GM12874 (cell line): ENCODE data around the gene MGAT3.

ENCODE experiments used
- CTCF ChIP-seq: IDR thresholded peaks from 2 replicates; pipeline ENCODE4 v1.5.1; 2011; ENCODE audit warnings: low read depth, mild to moderate bottlenecking, control low read depth, low read length, moderate library complexity; ENCODE audit not compliant: insufficient read depth

The MGAT3 gene

GRCh38 chr22:39456522-39457197 is at the start of gene MGAT3:
Gene MGAT3 (plus strand): TSS chr22:39457012. CDS start chr22:39487348, 30,336 bp downstream.
- no peak for TF ChIP-seq CTCF

- TF ChIP-seq CTCF = no peak
Measured at GRCh38 chr22:39408173-39408572, 48.6 kb upstream of the MGAT3 start.

GRCh38 chr22:39408807-39409206 is 48.0 kb upstream of the MGAT3 start:
- TF ChIP-seq CTCF = no peak

GRCh38 chr22:39409516-39410029 is 47.2 kb upstream of the MGAT3 start:
- TF ChIP-seq CTCF = no peak

GRCh38 chr22:39410264-39410663 is 46.5 kb upstream of the MGAT3 start:
- no peak for TF ChIP-seq CTCF

- no peak for TF ChIP-seq CTCF
Measured at GRCh38 chr22:39414377-39414776, 42.4 kb upstream of the MGAT3 start.

- no peak for TF ChIP-seq CTCF
Measured at GRCh38 chr22:39414886-39415285, 41.9 kb upstream of the MGAT3 start.
